SH-SY5Y (cell line): ENCODE data around the gene CYP2A6.

ENCODE experiments used
- GATA2 ChIP-seq: IDR thresholded peaks from 2 replicates; pipeline ENCODE4 v1.6.1; 2011; ENCODE audit warnings: mild to moderate bottlenecking, low read depth, low read length
- GATA3 ChIP-seq: IDR thresholded peaks from 2 replicates; pipeline ENCODE4 v1.6.1; 2011; ENCODE audit warnings: low read depth, mild to moderate bottlenecking, low read length, moderate library complexity

The CYP2A6 gene

GRCh38 chr19:40797166-40797962 lies 52.9 kb downstream of the CYP2A6 start:
- TF ChIP-seq GATA2 (no peak), GATA3 (no peak)
